HG02759 (cell line): ENCODE measurements around the gene PCDHGB5.

ENCODE experiments used
- ATAC-seq: cut with Tn5 transposase; IDR thresholded peaks from one replicate; pipeline ENCODE4 v1.9.1; 2021; ENCODE audit warnings: mild to moderate bottlenecking, moderate library complexity; ENCODE audit not compliant: unreplicated experiment

Gene PCDHGB5

GRCh38 chr5:141439411-141440141, 41.8 kb downstream of the PCDHGB5 start:
- no peak for ATAC-seq

GRCh38 chr5:141440341-141440740, 42.6 kb downstream of the PCDHGB5 start:
- no peak for ATAC-seq

DNA sequence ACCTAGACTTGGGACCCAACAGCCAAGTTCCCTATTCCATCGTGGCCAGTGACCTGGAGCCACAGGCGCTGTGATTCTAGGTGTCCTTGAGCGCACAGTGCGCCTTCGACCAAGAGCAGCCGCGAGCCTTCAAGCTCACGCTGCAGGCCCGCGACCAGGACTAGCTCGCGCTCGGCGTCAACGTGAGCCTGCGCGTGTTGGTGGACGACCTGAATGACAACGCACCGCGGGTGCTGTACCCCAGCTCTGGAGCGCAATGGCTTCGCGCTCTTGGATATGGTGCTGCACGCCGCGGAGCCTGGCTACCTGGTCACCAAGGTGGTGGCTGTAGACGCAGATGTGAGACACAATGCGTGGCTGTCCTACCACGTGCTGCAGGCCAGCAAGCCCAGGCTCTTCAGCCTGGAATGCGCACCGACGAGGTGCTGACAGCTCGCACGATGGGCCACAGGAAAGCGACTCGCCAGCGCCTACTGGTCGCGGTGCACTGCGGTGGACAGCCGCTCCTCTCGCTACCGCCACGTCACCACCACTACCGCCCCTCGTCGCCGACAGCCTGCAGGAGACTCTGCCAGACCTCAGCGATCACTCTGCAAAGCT, 43.9 kb downstream of the PCDHGB5 start:
- ATAC-seq, result no peak
